Kidney capillary endothelial cell (primary cell): ENCODE results near the gene CREBZF.
"Not testable (repeated sequence)": the region's sequence is repeated elsewhere in the genome, so short reads cannot be mapped to it uniquely, and the experiment has no call there.

Source experiments
- DNase-seq: peaks from one replicate; pipeline ENCODE4 v3.0.0-alpha.2; 2018; ENCODE audit warnings: low spot score

Gene CREBZF

DNA sequence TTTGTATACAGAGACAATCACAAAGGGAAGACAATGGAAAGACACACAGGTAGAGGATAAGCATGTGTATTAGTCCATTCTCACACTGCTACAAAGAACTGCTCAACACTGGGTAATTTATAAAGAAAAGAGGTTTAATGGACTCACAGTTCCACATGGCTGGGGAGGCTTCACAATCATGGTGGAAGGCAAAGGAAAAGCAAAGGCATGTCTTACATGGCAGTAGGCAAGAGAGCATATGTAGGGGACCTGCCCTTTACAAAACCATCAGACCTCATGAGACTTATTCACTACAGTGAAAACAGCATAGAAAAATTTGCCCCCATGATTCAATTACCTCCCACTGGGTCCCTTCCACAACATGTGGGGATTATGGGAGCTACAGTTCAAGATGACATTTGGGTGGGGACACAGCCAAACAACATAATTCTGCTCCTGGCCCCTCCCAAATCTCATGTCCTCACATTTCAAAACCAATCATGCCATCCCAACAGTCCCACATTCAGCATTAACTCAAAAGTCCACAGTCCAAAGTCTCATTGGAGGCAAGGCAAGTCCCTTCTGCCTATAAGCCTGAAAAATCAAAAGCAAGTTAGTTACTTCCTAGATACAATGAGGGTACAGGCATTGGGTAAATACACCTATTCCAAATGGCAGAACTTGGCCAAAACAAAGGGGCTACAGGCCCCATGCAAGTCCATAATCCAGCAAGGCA, 6.2 kb upstream of the CREBZF start:
- DNase-seq: not testable (repeated sequence)

DNA sequence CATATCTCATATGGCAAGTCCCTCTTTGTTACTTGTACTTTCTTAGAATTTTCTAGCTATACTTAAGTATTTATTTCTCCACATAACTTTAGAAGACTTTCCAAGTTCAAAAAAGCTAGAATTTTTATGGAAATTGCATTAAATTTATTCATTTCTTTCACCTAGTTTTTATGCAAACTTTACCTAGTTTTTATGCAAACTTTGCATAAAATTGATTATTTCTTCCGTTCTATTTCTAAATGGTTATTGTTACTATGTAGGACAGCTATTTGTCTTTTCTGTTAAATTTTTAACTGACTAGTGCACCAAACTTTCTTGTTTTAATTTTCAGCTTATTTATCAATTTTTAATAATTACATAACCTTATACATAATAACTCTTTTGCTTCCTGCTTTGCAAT, 3.2 kb upstream of the CREBZF start:
- no peak for DNase-seq

DNA sequence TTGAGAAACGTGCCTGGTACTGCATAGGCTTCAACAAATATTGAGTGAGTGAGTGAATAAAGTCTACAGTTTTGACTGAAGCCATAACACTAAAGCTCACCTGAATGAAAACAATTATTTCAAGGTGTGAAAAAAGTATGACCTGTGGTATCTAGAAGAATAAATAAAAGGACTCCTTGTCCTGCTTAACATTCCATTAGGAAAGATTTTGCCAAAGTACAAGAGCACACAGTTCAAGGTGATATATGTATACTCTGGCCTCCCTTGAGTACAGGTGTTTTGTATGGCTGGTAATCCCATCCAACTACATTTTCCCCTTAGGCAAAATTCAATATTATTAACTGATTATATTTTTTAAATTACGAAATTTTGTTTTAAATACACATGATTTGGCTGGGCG, 1.8 kb upstream of the CREBZF start:
- no peak for DNase-seq

DNA sequence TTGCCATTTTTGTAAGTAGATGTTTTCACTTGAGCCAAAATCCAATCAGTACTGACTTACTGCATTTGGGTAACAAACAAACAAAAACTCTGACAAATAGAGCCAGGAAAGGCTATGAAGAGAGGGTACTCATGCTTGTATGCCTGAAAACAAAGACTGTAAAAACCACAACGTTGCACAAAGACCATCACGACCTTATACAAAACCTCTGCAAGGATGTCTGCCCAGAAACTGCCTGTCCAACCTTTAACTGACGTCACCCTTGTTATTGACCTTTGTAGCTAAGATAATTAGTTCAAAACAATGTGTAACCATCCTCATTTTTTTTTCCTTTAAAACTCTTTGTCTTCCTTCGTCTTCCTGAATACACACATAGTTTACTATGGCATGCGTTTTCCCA, 804 bp upstream of the CREBZF start:
- DNase-seq: no peak

DNA sequence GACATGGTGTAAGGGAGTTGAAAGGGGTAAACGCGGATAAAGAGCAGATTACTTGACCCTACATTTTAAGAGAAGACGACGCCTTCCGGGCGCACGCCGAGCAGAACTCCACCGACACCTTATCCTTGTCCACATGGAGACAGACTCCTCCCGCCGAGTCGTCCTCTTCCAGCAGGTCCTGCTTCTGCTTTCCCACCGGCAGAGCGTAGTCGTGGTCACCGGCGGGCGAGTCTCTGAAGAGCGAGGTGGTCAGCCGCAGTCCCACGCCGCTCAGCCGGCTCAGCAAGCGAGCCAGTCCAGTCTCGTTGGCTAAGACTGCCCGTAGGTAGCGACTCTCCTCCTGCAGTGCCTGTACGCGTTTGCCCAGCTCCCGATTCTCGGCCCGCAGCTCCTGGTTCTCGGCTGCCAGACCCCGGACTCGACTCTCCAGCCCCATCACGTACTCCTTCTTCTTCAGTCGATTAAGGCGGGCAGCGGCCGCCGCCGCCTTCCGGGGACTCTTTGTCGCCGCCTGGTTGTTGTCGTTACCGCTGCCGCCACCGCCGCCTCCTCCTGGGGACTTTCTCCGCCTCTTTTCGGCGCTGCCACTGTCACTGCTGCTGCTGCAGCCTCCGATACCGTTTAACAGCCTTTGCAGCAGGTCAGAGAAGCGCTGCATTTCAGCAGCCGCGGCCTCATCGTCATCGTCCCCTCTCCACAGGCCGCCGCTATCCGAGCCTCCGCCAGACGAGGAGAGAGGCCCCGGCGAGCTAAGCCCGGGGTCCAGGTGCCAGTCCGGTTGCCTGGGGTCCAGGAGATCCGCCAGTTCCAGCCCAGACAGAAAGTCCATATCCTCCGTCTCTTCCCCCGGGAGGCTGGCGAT, 945 bp downstream of the CREBZF start:
- peak; percentile 48 for DNase-seq

DNA sequence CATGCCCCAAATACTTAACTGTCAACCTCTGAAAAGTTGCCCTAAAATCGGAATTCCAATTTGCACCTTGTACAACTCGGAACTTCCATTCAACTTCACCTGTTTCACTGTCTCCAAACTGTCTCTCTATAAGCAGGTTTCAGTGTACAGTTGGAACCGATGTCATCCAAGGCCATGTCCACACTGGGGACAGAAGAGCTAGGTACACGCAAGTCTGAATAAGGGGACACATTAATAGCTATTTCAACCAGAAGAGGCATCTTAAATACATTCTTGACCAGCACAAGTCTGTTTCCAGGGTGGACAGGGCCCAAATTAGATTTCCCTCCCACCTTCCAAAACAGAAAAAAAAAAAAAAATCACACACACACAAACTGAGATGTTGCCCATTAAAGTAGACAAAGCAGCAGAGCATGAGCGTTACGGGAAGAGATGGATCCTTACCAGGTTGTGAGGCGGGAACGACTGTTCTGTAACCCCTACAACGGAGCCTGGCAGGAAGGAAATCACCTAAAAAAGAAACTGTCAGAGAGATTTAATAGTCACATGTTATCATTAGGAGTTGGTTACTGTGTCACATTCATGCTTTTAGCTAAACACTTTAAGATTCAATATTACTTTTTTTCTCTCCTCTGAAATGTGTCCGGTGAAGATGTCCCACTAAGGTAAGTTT, 1.7 kb downstream of the CREBZF start:
- no peak for DNase-seq

DNA sequence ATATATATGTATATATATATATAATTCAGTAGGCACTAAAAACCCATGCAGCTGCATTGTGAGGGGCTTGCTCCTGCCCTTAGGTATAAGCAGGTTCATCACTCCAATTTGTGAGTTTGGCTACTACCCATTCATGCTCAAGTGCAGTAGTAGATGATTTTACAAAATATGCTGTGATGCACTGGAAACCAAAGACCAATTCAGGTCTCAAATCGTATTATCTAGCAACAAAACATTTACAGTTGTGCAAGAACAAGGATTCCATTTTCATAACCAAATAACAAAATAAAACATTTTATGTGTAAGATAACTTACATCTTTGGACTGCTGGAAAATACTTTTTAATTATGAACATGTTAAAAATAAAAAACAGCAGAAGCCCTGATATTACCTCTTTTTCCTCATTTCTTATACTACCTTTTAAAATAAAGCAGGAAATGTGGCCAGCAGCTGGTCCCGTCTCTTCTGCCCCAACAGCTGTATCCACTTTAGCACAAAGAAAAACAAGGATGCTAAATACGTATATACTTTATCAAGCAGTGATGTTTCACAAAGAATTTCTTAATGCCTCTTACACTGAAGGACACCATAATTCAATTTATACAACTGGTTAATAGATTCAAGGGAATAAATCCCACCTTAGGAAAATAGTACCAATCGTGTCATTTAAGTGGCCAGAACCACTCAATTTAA, 2.8 kb downstream of the CREBZF start:
- no peak for DNase-seq

DNA sequence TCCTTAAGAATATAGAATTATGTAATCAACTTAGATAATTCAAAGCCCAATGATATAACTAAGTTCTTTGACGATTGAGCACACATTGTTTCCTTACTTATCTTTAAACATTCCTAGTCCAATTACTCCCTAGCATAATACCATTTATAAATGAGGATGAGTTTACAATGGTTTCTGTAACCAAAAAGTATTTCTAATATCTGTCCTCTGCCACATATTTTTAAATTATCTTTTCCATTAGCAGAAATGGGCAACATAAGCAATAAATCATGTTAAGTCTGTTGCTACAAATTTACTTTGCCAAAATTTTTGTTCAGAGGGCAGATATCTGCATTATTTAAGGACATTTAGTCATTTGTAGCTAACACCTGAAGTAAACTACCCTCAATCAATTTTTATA, 6.7 kb downstream of the CREBZF start:
- DNase-seq: no peak

DNA sequence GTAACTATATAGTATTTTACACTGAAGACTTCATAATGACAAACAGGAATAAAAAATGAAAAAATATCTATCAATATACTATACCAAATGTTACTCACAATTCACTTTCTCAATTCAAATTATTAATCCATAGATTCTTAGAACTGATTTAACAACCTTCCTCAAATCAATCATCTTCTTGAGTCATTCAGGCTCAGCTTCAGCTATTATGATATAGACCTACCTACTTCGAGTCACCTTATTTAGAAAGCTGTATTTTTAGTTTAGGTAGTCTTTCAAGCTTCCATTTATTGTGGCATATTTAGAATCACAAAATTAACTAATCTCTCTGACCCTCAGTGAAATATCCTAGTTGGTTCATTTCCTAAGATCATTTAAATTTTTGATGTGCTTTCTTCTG, 8.2 kb downstream of the CREBZF start:
- DNase-seq: no peak

DNA sequence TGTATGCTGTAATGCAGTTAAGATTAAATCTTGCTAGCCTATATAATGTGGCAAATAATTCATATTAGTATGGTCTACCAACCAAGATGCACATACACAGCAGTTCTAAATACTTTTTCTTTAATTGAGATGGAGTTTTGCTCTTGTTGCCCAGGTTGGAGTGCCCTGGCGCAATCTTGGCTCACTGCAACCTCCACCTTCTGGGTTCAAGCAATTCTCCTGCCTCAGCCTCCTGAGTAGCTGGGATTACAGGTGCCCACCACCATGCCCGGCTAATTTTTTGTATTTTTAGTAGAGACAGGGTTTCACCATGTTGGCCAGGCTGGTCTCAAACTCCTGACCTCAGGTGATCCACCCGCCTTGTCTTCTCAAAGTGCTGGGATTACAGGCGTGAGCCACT, 10.6 kb downstream of the CREBZF start:
- DNase-seq: not testable (repeated sequence)

DNA sequence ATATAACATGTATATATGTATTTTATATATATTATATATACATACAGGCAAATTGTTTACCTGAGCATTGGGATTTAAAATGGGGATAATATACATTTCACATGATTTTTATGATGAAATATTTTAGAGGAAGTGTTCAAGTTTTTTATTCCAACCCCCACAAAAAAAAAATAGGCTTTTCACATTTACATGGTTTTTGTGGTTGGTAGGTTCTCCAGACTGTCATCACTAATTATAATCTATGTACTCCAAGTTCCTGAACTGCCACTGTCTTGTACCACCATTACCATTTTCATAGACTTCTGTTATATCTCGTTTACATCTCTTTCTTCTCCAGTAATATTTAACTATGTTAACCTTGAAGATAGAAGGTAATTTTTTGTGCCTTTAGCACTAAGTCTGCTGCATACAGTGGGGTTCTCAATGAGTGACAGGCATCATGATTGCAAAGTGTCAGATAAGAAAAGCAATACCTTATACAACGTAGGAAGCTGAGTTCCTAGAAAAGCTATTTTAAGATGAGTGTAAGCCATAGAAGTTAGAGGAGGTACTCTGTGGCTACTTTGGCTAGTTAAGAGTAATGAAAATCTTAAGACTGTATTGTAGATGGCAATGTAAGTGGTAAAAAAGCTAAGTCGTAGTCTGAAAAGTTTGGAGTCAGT, 12.0 kb downstream of the CREBZF start:
- no peak for DNase-seq

DNA sequence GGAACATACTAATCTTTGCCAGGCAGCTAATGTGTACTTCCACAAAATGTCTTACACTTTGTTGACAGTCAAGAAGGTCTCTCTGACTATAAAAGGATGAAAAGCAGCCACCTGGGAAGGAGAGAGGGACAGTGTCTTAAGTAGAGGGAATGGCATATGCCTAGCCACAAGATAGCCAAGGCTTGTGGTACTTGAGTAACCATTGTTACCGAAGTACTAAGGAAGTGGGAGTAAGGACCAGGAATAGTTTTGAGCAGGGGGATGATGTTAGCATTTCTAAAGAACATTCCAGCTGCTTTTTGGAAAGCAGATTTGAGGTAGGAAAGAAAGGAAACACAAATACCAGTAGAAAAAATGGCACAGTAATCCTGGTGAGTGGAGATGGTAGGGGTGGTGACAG, 13.8 kb downstream of the CREBZF start:
- no peak for DNase-seq

DNA sequence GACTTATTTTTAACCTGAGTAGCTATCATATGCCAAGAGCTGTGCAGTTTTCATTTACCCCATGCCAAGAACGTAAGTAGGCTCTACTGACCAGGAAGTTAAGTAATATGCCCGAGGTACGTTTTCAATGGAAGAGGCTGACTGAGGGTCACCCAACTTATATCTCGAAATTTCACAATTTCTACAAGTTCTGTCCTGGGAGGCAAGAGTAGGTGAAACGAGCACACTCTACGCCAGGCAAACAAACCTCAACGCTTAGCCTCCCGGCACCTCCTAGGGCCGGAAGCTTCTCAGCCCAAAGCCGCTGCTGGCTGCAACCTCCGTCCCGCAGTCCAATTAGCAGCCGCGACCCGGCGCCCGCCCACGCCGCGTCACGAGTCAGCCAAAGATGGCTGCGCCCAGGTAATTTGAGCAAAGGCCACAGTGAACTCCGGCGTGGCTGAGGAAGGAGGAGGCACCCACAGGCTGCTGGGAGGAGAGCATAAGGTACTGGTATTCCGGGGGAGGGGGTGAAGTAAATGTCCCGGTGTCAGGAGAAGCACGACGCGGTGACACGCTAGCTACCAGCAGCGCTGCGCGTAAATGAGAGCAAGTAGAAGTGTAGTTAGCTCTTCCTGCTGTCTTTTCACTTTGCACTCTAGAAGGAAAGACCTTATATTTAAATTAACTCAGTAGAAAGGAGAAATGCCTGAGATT, 17.2 kb downstream of the CREBZF start, which contains the start of gene TMEM126A:
Gene TMEM126A, plus strand, starts transcription at position 364 of the 696 bp plus-strand sequence. CDS start 2,289 bp downstream, outside the sequence.
- DNase-seq: peak; percentile 68

DNA sequence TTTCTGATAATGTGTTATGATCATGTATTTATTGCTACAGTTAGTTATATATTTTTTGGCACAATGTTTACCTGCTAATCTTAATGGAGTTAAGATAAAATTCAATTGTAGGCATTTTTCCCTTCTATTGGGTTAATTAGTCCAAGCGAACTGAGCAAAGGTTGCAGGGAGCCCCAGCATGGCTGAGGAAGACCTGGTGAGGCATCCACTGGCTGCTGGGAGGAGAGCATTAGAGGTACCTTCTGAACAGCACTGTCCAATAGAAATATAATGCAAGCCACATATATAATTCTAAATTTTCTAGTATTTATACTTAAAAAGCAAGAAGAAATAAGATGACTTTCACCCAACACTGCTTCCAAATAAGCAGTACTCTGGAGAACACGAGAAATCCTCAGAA, 17.9 kb downstream of the CREBZF start:
- DNase-seq: no peak

DNA sequence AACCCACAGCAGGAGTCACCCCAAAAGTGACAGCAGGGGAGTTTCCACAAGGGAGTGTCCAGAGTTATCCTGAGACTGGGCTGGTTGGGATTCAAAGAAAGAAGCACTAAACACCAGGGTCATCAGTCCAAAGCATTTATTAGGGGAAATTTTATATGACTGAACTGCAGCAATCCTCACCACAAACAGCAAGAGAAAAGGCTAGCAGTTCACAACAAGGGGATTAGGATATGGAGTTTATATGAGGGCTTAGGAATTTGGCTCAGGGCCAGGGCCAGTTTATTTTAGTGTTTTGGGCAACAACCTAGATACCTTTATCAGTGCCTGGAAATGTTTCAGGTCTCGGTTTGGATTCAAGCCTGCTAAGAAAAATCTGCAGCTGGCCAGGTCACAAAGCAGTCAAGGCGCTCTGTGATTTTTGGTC, 21.7 kb downstream of the CREBZF start:
- DNase-seq: no peak

DNA sequence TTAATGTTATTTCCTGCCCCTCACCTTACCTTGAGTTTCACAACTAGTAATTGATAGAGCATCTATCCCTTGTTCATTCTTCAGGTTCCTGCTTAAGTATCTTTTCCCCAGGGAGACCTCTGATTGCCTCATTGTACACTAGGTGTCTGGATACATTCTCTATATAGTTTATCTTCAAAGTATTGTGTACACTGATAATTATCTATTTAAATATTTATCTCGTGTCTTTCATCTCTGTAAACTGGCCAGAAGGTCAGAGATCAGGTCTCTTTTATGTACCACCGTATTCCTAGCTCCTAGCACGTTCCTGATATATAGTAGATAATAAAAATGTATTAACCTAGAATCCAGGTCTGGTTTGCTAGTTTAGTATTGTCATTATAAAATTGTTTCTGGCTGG, 30.2 kb downstream of the CREBZF start:
- no peak for DNase-seq

DNA sequence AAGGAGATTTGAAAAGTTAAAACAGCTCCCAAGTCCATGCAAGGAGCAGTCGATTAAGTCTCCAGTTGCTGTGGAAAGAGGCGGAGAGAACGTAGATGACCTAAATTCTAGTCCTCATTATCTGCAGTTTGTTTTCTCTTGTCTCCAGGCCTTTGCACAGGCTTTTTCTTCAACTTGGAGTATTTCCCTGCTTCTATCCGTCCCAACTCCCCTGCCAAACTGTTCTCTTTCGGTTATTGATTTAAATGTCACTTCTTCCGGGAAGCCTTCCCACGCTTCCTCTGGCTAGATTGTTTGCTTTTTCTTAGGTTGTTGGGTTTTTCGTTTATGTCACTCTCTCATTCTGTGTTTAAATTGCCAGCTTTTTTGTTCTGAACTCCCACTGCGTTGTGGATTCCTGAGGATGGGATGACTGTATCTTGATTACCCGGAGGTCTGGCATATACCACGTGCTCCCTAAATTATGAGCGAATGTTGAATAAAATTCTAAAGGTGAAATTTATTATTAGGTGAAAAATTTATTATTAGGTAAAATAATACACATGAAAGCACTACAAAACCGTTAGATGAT, 36.1 kb downstream of the CREBZF start:
- peak; percentile 22 for DNase-seq

DNA sequence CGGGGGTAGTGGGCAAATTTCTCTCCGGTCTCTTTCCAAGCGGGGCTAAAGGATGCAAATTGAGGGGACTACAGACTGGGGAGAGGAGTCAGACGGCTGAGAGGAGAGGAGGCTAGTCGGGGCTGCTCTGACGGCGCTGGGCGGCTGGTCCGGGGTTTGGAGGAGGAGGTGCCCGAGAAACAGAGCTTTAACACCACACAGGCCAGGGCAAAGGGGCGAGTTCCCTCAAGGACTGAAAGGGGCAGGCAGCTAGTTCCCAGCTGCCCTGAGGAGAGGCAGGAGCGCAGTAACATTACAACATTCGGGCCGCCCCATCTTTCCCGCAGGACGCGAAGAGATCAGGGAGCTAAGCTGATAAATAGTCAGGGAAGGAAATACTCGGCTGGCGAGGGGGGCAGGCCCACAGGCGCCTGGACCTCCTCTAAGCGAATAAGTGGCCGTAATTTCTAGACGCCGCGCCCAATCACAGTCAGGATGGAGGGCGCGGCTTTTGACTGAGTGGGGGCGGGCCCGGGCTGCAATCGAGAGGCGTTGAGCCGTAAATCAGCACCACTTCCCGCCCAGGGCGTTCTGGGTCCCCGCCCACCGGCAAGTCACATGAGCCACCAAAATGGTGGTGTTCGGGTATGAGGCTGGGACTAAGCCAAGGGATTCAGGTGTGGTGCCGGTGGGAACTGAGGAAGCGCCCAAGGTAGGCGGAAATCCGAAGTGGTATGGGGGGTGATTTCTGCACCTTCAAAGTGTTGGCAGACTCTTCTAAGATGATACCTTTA, 36.7 kb downstream of the CREBZF start, which contains the start of gene TMEM126B:
Gene TMEM126B, plus strand, starts transcription at position 596 of the 773 bp plus-strand sequence. Its CDS starts 15 bp downstream, at position 611.
- DNase-seq: peak; percentile 96

DNA sequence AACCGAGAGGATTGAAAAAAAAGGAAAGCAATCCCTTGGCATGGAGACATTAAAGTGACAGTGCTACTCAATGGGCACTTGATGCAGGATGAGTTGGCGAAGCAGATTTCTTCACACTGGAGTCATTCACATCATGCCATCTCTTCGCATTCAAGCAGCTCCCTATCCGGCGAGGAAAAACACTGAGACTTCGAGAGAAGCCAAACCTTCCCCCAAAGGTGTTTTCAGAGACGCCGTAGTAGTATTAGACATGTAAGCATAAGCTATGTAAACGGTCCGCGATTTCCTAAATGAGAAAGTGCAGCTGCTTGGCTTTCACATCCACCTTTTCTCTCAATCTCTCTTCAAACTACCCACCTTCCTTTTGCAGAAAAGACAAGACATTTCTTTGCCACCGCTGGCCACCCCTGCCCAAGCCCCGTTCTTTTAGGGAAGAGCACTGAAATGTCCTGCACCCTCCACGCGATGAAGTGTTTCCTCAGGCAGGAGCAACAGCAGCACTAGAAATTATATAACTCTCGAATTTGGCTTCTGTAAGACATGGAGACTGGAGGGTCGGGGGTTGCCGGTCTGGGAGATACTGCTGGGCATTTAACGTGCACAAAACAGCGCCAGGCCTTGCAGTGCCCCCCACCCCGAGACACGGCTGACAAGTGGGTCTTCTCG, 37.5 kb downstream of the CREBZF start, which contains the start of gene DLG2:
Gene DLG2, minus strand, starts transcription at position 13 of the 666 bp plus-strand sequence.
- DNase-seq: peak; percentile 5
